Esophagus (tissue), 2 donors: Measurements from ENCODE around the gene P3H1. TPM values are rescaled to one million over a fixed set of nuclear protein-coding genes. Genes with fewer than 3 reads are reported as not detected.
"Not testable (repeated sequence)": the region's sequence is repeated elsewhere in the genome, so short reads cannot be mapped to it uniquely, and the experiment has no call there.

Experiments
- H3K27ac ChIP-seq, 2 donors: one replicate each; pipeline ENCODE4 v1.5.1; 2013; ENCODE audit warnings: low read depth in 2 of 2, mild to moderate bottlenecking in 2 of 2, inconsistent platforms in 1 of 2, low read length in 1 of 2, moderate library complexity in 1 of 2
- H3K27me3 ChIP-seq, 2 donors: one replicate each; pipeline ENCODE4 v1.6.1; 2013; ENCODE audit warnings: low read length in 2 of 2, control low read depth in 1 of 2, mild to moderate bottlenecking in 1 of 2; ENCODE audit not compliant: insufficient read depth in 2 of 2, control insufficient read depth in 1 of 2
- H3K36me3 ChIP-seq, 2 donors: one replicate each; pipeline ENCODE4 v1.6.1; 2013; ENCODE audit warnings: low read length in 1 of 2; ENCODE audit not compliant: control insufficient read depth in 2 of 2, insufficient read depth in 2 of 2
- H3K4me1 ChIP-seq, 2 donors: one replicate each; pipeline ENCODE4 v1.6.1; 2013; ENCODE audit warnings: low read length in 1 of 2; ENCODE audit not compliant: control insufficient read depth in 2 of 2, insufficient read depth in 2 of 2
- H3K4me3 ChIP-seq, 2 donors: one replicate each; pipeline ENCODE4 v1.5.1; 2013; ENCODE audit warnings: low read length in 2 of 2, mild to moderate bottlenecking in 2 of 2, low read depth in 1 of 2, moderate library complexity in 1 of 2
- H3K9me3 ChIP-seq, 2 donors: one replicate each; pipeline ENCODE4 v1.6.1; 2013; ENCODE audit warnings: mild to moderate bottlenecking in 2 of 2, low read depth in 1 of 2, low read length in 1 of 2, moderate library complexity in 1 of 2; ENCODE audit not compliant: control insufficient read depth in 2 of 2, insufficient read depth in 1 of 2
- WGBS, 2 donors: extraction: QIAGEN DNeasy Blood & Tissue Kit; methylation state at CpG; one replicate each; pipeline ENCODE4 v1.1.7; 2013; 5-methylcytosine and 5-hydroxymethylcytosine counted together
- polyA plus RNA-seq, 2 donors: library from polyadenylated mRNA; stranded (reverse); fragments of 200-250 nt; gene quantifications; one replicate each; pipeline ENCODE4 v1.2.3, GENCODE V29; 2013
- donor health status: healthy with polysubstance abuse.
- donor health status: Bipolar disorder and iron deficiency.

Gene P3H1
- polyA plus RNA-seq, 2 donors, result 6.4 to 11.4 TPM

DNA sequence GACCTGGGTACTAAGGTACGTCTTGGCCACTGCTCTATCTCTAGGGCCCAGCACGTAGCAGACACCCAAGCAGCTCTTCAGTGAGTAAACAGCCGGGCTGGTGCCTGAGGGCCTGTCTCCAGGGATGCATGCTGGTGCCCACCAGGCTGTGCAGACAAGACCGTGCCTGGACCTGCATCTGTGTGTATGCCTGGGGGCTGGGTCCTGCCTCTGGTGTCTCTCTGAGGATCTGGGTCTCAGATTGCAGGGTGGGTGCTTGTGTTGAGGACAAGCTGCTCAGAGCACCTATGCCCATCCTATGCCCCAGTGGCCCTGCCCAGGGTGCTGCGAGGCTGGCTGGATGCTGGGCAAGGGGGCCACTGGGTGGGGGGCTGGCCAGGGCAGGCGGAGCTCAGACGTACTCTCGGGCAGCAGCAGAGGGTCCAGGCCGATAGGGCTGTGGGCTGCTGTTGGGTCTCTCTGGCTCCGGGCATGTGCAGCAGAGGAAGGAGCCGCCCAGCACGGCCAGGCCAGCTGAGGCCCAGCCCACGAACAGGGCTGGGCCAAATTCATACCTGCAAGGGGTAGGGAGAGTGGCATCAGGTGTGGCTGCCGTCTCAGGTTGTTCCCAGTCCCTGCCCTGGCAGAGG is 31.2 kb downstream of the P3H1 start:
- Histone ChIP-seq H3K9me3 (no peaks in the 10 kb centered on the region), H3K27ac (no peak overlapping the region), H3K36me3 (no peaks in the 10 kb centered on the region), H3K4me3 (no peak overlapping the region), H3K27me3 (no peaks in the 10 kb centered on the region), H3K4me1 (peaks cover 4 to 22% of the 10 kb centered on the region in 2 donors)
- WGBS, 2 donors, result 59 to 73% methylated on average over 14 of the region's 14 CpGs

DNA sequence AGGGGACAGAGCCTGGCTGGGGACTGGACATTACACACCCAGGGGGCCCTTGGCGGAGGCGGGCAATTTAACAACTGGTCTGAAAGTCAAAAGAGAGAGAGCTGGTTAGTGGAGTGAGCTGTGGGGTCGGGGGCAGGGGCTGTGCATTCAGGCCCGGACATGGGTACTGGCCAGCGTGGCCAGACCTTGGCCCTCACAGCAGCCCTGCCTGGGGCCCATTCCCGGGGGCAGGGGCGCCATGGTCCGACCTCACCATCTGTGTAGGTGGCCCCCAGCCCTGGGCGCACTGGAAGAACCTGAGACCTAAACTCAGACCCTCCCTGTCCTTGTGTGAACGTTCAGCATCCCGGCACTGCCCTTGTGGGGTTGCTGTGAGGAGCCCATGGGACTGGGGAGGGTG is 31.8 kb downstream of the P3H1 start:
- Histone ChIP-seq H3K27ac (no peak overlapping the region), H3K4me1 (peaks cover 2 to 19% of the 10 kb centered on the region in 2 donors), H3K9me3 (no peaks in the 10 kb centered on the region), H3K4me3 (no peak overlapping the region), H3K36me3 (no peaks in the 10 kb centered on the region), H3K27me3 (no peaks in the 10 kb centered on the region)
- 79 to 80% methylated on average over 11 of the region's 11 CpGs for WGBS, 2 donors

DNA sequence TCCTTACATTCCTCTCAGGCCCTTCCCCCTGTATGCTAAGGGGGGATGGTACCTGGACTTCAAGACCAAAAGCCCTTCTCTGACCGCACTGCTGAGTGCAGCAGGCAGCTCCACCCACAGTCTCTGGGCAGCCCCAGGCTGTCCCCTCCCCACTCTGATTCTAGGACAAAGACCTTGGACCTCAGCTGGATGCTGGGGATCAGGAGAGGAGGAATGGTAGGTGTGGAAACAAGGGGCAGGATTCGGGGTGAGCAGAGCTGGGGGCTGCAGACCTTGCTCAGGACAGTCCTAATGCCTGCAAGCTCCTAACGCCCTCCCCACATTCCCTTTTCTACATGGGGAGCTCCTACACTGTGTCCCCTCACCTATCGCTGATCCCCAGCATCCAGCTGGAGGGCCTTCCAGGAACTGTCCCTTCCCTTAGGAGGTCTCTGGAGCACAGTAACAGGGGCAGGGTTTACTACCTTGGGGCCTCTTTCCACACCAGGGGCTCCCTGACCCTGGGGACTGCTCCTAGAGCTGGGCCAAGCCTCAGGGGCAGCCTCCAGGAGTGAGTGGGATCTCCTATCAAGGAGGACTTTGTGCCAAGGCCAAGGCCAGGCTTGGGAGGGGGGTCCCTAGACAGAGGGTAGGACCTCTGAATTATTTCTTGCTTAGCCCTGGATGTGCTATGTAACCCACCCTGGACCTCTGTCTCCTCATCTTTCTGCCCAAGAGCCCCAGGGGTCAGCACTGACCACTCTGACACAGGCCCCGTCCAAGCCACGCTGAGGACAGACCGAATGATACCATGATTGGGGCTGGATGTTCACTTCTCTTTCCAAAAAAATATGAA is 32.4 kb downstream of the P3H1 start:
- 91 to 92% methylated on average over 7 of the region's 7 CpGs for WGBS, 2 donors
- Histone ChIP-seq H3K36me3 (no peaks in the 10 kb centered on the region), H3K27me3 (no peaks in the 10 kb centered on the region)

DNA sequence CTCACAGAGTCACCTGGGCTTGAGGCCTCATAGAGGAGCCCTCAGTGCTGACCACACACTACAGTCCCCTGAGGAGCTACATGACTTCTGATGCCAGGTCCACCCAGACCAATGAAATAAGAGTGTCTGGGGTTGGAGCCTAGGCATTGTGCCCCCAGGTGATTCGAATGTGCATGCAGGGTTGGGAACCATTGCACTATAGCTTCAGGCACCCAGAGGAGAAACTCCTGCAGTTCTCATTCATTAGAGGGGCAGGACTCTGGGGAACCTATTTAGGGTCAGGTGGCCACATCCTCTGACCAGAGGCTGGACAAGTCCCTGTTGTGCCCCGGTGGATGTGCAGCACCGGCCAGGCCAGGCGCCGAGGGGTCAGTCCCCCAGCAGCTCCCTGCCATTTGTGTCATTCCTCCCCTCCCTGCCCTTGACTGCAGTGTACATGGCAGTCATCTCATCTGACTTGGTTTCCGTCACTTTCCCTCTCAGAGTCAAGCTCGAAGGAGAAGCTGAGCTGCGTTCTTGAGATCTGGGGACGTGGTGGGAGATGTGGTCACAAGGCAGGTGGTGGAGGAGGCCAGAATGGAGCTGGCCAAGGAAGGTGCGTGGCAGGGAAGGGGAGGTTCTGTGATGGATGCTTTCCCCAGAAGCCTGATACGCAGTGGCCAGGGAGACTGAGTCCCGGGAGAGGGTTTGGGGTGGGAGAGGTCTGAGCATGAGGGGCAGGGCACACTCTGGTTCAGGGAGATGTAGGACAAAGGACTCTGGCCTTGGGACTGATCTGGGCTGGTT is 33.2 kb downstream of the P3H1 start:
- H3K4me1 ChIP-seq, result peaks cover 0 to 17% of the 10 kb centered on the region in 2 donors
- no peaks in the 10 kb centered on the region for H3K36me3 ChIP-seq
- no peak overlapping the region for H3K4me3 ChIP-seq
- H3K27me3 ChIP-seq, result no peaks in the 10 kb centered on the region
- H3K27ac ChIP-seq, result no peak overlapping the region
- WGBS, 2 donors, result 88 to 92% methylated on average over 12 of the region's 12 CpGs
- no peaks in the 10 kb centered on the region for H3K9me3 ChIP-seq

More for the DNA sequence above, 32.4 kb downstream of the P3H1 start:
- Histone ChIP-seq H3K4me3 (no peak overlapping the region), H3K4me1 (peaks cover 0 to 17% of the 10 kb centered on the region in 2 donors), H3K9me3 (no peaks in the 10 kb centered on the region), H3K27ac (no peak overlapping the region)

DNA sequence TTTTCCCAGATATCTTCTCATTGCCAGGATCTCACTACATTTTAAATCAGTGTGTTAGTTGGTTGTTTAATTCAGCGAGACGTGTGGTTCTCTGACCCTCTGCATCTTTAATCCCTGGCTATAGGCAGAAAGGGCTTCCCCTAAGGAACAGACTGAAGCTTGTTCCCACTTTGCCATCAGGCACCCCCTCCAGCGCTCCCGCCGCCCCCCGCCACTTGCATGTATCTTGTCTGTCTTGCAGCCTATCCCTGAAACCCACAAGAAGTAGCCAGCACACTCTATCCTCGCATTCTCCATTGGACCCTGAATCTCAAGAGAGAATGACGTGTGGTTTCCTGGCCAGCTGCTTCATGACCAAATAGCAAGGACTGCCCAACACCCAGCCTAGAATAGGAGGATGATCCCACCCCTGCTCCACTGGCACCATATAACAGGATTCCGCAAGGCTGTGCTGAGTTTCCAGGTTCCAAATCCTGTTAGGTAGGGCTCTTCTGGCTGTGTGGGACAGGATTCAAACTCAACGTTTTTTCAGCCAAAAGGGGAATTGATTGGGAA is 34.6 kb downstream of the P3H1 start:
- no peaks in the 10 kb centered on the region for H3K9me3 ChIP-seq
- no peaks in the 10 kb centered on the region for H3K27me3 ChIP-seq
- WGBS, 2 donors, result 78 to 80% methylated on average over 10 of the region's 10 CpGs
- H3K36me3 ChIP-seq, result no peaks in the 10 kb centered on the region
- peaks cover 0 to 11% of the 10 kb centered on the region in 2 donors for H3K4me1 ChIP-seq
- H3K4me3 ChIP-seq, result no peak overlapping the region
- H3K27ac ChIP-seq, result no peak overlapping the region

DNA sequence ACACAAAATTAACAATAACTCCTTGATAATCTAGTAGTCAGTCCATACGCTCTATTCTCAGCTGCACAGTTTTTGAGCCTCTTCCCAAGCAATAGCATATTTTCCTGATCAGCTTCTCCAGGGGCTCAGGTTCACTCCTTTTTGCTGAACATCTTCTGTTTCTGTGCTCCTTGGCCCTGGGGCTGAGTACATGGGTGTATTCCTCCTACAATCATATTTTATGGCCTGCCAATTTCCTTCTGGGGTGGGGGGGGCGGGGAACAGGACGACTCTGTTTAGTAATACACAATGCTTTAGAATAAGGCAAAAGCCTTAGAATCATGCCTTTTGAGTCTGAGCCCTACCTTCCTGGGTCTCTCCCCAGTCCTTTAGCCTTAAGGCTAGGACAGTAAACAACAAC is 35.2 kb downstream of the P3H1 start:
- H3K4me1 ChIP-seq, result peaks cover 0 to 6% of the 10 kb centered on the region in 2 donors
- 64 to 69% methylated on average over 3 of the region's 3 CpGs for WGBS, 2 donors
- H3K9me3 ChIP-seq, result no peaks in the 10 kb centered on the region
- no peaks in the 10 kb centered on the region for H3K27me3 ChIP-seq
- H3K36me3 ChIP-seq, result no peaks in the 10 kb centered on the region
- H3K27ac ChIP-seq, result no peak overlapping the region
- no peak overlapping the region for H3K4me3 ChIP-seq

DNA sequence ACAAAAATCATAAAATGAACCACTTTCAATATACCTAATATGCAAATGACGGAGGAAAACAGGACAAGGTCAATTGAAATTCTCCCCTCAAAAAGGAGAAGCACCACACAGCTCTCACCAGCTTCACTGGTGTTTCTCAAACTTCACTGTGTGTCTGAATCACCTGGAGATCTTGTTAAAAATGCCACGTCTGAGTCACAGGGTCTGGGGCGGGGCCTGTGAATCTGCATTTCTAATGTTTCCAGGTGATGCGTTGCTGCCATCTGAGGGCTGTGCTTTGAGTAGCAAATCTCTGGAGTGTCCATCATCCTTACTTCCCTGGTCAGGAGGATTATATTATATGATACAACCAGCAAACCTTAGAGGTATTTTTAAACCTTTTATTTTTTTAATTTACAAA is 35.8 kb downstream of the P3H1 start:
- H3K36me3 ChIP-seq, result no peaks in the 10 kb centered on the region
- H3K9me3 ChIP-seq, result no peaks in the 10 kb centered on the region
- 71 to 73% methylated on average over 4 of the region's 4 CpGs for WGBS, 2 donors
- no peak overlapping the region for H3K4me3 ChIP-seq
- H3K27ac ChIP-seq, result no peak overlapping the region
- no peaks in the 10 kb centered on the region for H3K27me3 ChIP-seq
- H3K4me1 ChIP-seq, result no peaks in the 10 kb centered on the region

DNA sequence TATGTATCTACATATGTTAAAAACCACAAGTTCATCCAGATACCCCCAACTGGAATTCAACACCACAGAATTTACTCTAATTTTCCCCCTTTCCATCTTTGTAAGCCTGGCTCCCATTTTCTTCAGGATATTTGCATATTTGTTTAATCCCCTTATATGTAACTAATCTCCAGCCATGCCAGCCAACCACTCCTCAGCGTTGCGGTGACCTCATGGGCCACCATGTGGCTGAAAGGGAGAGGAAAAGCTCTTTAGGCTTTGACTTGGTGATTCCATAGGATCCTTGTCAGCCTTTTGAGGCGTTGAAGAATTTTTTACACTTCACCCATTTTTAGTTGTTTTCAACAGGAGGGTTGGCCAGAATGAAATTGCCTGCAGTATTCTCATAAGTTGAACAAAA is 36.8 kb downstream of the P3H1 start:
- Histone ChIP-seq H3K9me3 (no peaks in the 10 kb centered on the region), H3K27ac (no peak overlapping the region), H3K4me1 (no peaks in the 10 kb centered on the region), H3K36me3 (no peaks in the 10 kb centered on the region), H3K4me3 (no peak overlapping the region), H3K27me3 (no peaks in the 10 kb centered on the region)
- WGBS, 2 donors, result 85 to 90% methylated on average over 3 of the region's 3 CpGs

DNA sequence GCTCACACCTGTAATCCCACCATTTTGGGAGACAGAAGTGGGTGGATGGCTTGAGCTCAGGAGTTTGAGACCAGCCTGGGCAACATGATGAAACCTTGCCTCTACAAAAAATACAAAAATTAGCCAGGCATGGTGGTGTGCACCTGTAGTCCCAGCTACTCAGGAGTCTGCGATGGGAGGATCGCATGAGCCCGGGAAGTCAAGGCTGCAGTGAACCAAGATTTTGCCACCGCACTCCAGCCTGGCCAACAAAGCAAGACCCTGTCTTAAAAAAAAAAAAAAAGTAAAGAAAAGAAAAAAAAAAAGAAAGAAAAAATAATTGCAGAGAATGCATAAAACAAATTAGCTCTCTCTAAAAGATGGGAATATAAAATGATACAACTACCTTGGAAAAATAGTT is 41.0 kb downstream of the P3H1 start:
- WGBS, 2 donors, result 99% methylated on average over 4 of the region's 4 CpGs
- H3K27ac ChIP-seq, H3K9me3 ChIP-seq, H3K36me3 ChIP-seq, H3K4me1 ChIP-seq, H3K4me3 ChIP-seq, H3K27me3 ChIP-seq: not testable (repeated sequence)
